DND-41 (cell line): ENCODE results near the gene SND1.

ENCODE experiments used
- EZH2 ChIP-seq: IDR thresholded peaks from 3 replicates; pipeline ENCODE4 v1.6.1; 2012; ENCODE audit warnings: borderline replicate concordance, low read depth, mild to moderate bottlenecking, moderate library complexity, low read length, inconsistent platforms; ENCODE audit not compliant: severe bottlenecking
- TF ChIP-seq, protein P1 (sequence below): IDR thresholded peaks from 2 replicates; pipeline ENCODE4 v1.5.1; 2012; ENCODE audit warnings: borderline replicate concordance, low read length, moderate library complexity, mild to moderate bottlenecking; ENCODE audit not compliant: poor library complexity, severe bottlenecking; ENCODE audit errors: extremely low read depth

- TF ChIP-seq, protein P1, sequence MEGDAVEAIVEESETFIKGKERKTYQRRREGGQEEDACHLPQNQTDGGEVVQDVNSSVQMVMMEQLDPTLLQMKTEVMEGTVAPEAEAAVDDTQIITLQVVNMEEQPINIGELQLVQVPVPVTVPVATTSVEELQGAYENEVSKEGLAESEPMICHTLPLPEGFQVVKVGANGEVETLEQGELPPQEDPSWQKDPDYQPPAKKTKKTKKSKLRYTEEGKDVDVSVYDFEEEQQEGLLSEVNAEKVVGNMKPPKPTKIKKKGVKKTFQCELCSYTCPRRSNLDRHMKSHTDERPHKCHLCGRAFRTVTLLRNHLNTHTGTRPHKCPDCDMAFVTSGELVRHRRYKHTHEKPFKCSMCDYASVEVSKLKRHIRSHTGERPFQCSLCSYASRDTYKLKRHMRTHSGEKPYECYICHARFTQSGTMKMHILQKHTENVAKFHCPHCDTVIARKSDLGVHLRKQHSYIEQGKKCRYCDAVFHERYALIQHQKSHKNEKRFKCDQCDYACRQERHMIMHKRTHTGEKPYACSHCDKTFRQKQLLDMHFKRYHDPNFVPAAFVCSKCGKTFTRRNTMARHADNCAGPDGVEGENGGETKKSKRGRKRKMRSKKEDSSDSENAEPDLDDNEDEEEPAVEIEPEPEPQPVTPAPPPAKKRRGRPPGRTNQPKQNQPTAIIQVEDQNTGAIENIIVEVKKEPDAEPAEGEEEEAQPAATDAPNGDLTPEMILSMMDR = no peak
- no peak for TF ChIP-seq EZH2
These were observed 386.1 kb downstream of the SND1 start for GRCh38 chr7:128037880-128038619.
